H1 (cell line): ENCODE results near the gene NKG7. TPM values are rescaled to one million over a fixed set of nuclear protein-coding genes. Genes with fewer than 3 reads are reported as not detected.

Source experiments
- CTCF ChIA-PET: fragments of 300-600 bp; sonication (Branson Sonifier 250); formaldehyde crosslinking; loops from one replicate; lab custom pipeline; 2021; ENCODE audit not compliant: partially characterized antibody; lab: Charles Lee
- POLR2A ChIA-PET: fragments of 300-600 bp; sonication (Branson Sonifier 250); formaldehyde crosslinking; loops from one replicate; lab custom pipeline; 2021; ENCODE audit warnings: inconsistent platforms; ENCODE audit not compliant: partially characterized antibody; lab: Charles Lee
- DNase-seq, 2 experiments: peaks; one replicate each; pipeline versions ENCODE4 v3.0.0 to v3.0.0-alpha.2; 2010 to 2022; ENCODE audit warnings: low spot score in 2 of 2, low read depth in 1 of 2, mixed read lengths in 1 of 2
- FAIRE-seq: peaks from 2 replicates; lab custom pipeline; 2011; peaks lifted over from hg19 to GRCh38; lab: Jason Lieb, UNC
- H2AFZ ChIP-seq: 2 replicates; pipeline ENCODE4 v1.8.1; 2012; ENCODE audit warnings: low read length, inconsistent platforms
- H2AK5ac ChIP-seq: 2 replicates; pipeline ENCODE4 v1.6.1; 2013; ENCODE audit warnings: low read depth, low read length
- H2BK120ac ChIP-seq: replicated peaks from 2 replicates; pipeline ENCODE3; 2013; ENCODE audit warnings: low read depth, low read length, inconsistent platforms
- H2BK12ac ChIP-seq: 2 replicates; pipeline ENCODE4 v1.6.1; 2013; ENCODE audit warnings: low read depth, low read length
- H2BK15ac ChIP-seq: 2 replicates; pipeline ENCODE4 v1.6.1; 2013; ENCODE audit warnings: low read length
- H2BK20ac ChIP-seq: 2 replicates; pipeline ENCODE4 v1.6.1; 2013; ENCODE audit warnings: low read length
- H2BK5ac ChIP-seq: 2 replicates; pipeline ENCODE4 v1.6.1; 2013; ENCODE audit warnings: low read depth, low read length
- H3K14ac ChIP-seq: 2 replicates; pipeline ENCODE4 v1.6.1; 2013; ENCODE audit warnings: inconsistent platforms; ENCODE audit not compliant: insufficient read length
- H3K18ac ChIP-seq: 2 replicates; pipeline ENCODE4 v1.6.1; 2013; ENCODE audit warnings: low read length; ENCODE audit errors: extremely low read depth
- H3K23ac ChIP-seq: 2 replicates; pipeline ENCODE4 v1.6.1; 2013; ENCODE audit warnings: inconsistent platforms; ENCODE audit not compliant: insufficient read length
- H3K23me2 ChIP-seq: 2 replicates; pipeline ENCODE4 v1.6.1; 2013; ENCODE audit warnings: low read depth, low read length
- H3K27ac ChIP-seq: 2 replicates; pipeline ENCODE4 v1.6.1; 2011; ENCODE audit warnings: low read depth, low read length, inconsistent platforms
- H3K27me3 ChIP-seq, 4 experiments: replicated peaks in 1 of 4; 1 replicate in 1 of 4; 2 replicates in 3 of 4; pipeline versions ENCODE4 v1.6.1 to v1.8.1; 2011 to 2013; ENCODE audit warnings: low read length in 3 of 4, mild to moderate bottlenecking in 3 of 4, inconsistent platforms in 2 of 4, mixed read lengths in 2 of 4, moderate library complexity in 1 of 4; ENCODE audit not compliant: control insufficient read depth in 3 of 4, insufficient read depth in 3 of 4; ENCODE audit errors: extremely low read depth in 1 of 4
- H3K36me3 ChIP-seq, 4 experiments: 2 replicates each; pipeline versions ENCODE4 v1.6.1 to v1.8.1; 2011 to 2013; ENCODE audit warnings: mild to moderate bottlenecking in 4 of 4, low read length in 3 of 4, moderate library complexity in 2 of 4, control low read depth in 1 of 4, inconsistent platforms in 1 of 4; ENCODE audit not compliant: insufficient read depth in 4 of 4, control insufficient read depth in 2 of 4
- H3K4ac ChIP-seq: replicated peaks from 2 replicates; pipeline ENCODE3; 2013; ENCODE audit warnings: low read length, low read depth, mixed read lengths, inconsistent platforms; ENCODE audit not compliant: insufficient read length
- H3K4me1 ChIP-seq, 4 experiments: replicated peaks in 1 of 4; 1 replicate in 1 of 4; 2 replicates in 3 of 4; pipeline versions ENCODE4 v1.6.1 to v1.8.1; 2011 to 2013; ENCODE audit warnings: low read length in 3 of 4, inconsistent platforms in 2 of 4, mixed read lengths in 1 of 4; ENCODE audit not compliant: insufficient read depth in 4 of 4, control insufficient read depth in 3 of 4
- H3K4me2 ChIP-seq, 2 experiments: 2 replicates each; pipeline versions ENCODE4 v1.6.1 to v1.8.1; 2011 to 2013; ENCODE audit warnings: low read depth in 2 of 2, low read length in 2 of 2, control low read depth in 1 of 2, inconsistent platforms in 1 of 2, mild to moderate bottlenecking in 1 of 2; ENCODE audit not compliant: insufficient read depth in 1 of 2
- H3K4me3 ChIP-seq, 4 experiments: fragments of 200-600, 300-600 bp in 1 of 4; sonication (generic), shearing (Covaris generic), sonication (Bioruptor Twin) in 1 of 4; 2 replicates each; pipeline versions ENCODE4 v1.5.1 to v1.8.1; 2011 to 2016; ENCODE audit warnings: low read length in 4 of 4, low read depth in 3 of 4, control low read depth in 2 of 4, inconsistent platforms in 2 of 4, mild to moderate bottlenecking in 2 of 4, mixed read lengths in 1 of 4, moderate library complexity in 1 of 4; ENCODE audit not compliant: insufficient read depth in 2 of 4; ENCODE audit errors: extremely low read depth in 1 of 4
- H3K56ac ChIP-seq: replicated peaks from 2 replicates; pipeline ENCODE3; 2013; ENCODE audit warnings: low read depth, mild to moderate bottlenecking, mixed read lengths, low read length, inconsistent platforms; ENCODE audit not compliant: insufficient read length
- H3K79me1 ChIP-seq: 2 replicates; pipeline ENCODE4 v1.6.1; 2013; ENCODE audit warnings: low read depth, low read length, control low read depth
- H3K79me2 ChIP-seq, 2 experiments: 2 replicates each; pipeline versions ENCODE4 v1.6.1 to v1.8.1; 2012 to 2013; ENCODE audit warnings: low read length in 2 of 2, mild to moderate bottlenecking in 2 of 2, inconsistent platforms in 1 of 2; ENCODE audit not compliant: insufficient read depth in 2 of 2, control insufficient read depth in 1 of 2
- H3K9ac ChIP-seq, 4 experiments: replicated peaks in 1 of 4; 1 replicate in 1 of 4; 2 replicates in 3 of 4; pipeline versions ENCODE4 v1.6.1 to v1.8.1; 2011 to 2013; ENCODE audit warnings: low read depth in 3 of 4, low read length in 3 of 4, control low read depth in 2 of 4, mild to moderate bottlenecking in 2 of 4, moderate library complexity in 2 of 4, inconsistent platforms in 1 of 4; ENCODE audit errors: extremely low read depth in 1 of 4
- H3K9me3 ChIP-seq, 2 experiments: 2 replicates each; pipeline versions ENCODE4 v1.6.1 to v1.8.1; 2012 to 2013; ENCODE audit warnings: mild to moderate bottlenecking in 2 of 2, moderate library complexity in 2 of 2, control low read depth in 1 of 2, inconsistent platforms in 1 of 2, low read depth in 1 of 2, low read length in 1 of 2, mixed read lengths in 1 of 2; ENCODE audit not compliant: insufficient read depth in 2 of 2
- H4K20me1 ChIP-seq, 2 experiments: replicated peaks in 1 of 2; 2 replicates each; pipeline versions ENCODE3 to v1.8.1; 2011 to 2013; ENCODE audit warnings: inconsistent platforms in 2 of 2, low read length in 2 of 2, mild to moderate bottlenecking in 1 of 2; ENCODE audit not compliant: insufficient read depth in 2 of 2, control insufficient read depth in 1 of 2
- H4K5ac ChIP-seq: 2 replicates; pipeline ENCODE4 v1.6.1; 2013; ENCODE audit warnings: low read length, low read depth, mixed read lengths, inconsistent platforms; ENCODE audit not compliant: insufficient read length
- H4K8ac ChIP-seq: 2 replicates; pipeline ENCODE4 v1.8.0; 2013; ENCODE audit warnings: mild to moderate bottlenecking, moderate library complexity, low read length, inconsistent platforms; ENCODE audit not compliant: insufficient read depth; ENCODE audit errors: extremely low read depth
- H4K91ac ChIP-seq: replicated peaks from 2 replicates; pipeline ENCODE3; 2013; ENCODE audit warnings: low read length, mixed read lengths, inconsistent platforms; ENCODE audit not compliant: insufficient read length
- FOSL1 ChIP-seq: IDR thresholded peaks from 2 replicates; pipeline ENCODE4 v1.6.1; 2011; ENCODE audit warnings: mild to moderate bottlenecking, low read depth, low read length, moderate library complexity; ENCODE audit not compliant: insufficient read depth
- KDM5A ChIP-seq: fragments of 200-600 bp; IDR thresholded peaks from 2 replicates; pipeline ENCODE4 v1.7.1; 2012; ENCODE audit warnings: mild to moderate bottlenecking, low read length, inconsistent platforms, mixed read lengths
- POLR2A ChIP-seq, 2 experiments: IDR thresholded peaks; 1 replicate in 1 of 2; 2 replicates in 1 of 2; pipeline ENCODE4 v1.6.1; 2011; ENCODE audit warnings: low read depth in 2 of 2, low read length in 2 of 2, mild to moderate bottlenecking in 2 of 2; ENCODE audit errors: control extremely low read depth in 1 of 2
- USF2 ChIP-seq: IDR thresholded peaks from 2 replicates; pipeline ENCODE4 v1.6.1; 2011; ENCODE audit warnings: low read length, improper control_type of control experiment
- WGBS, 2 experiments: shearing (Covaris generic) in 1 of 2; methylation state at CpG; one replicate each; pipeline versions ENCODE4 v1.1.6 to v1.1.7; 2013 to 2015; ENCODE audit warnings: low lambda C conversion rate in 2 of 2, mixed read lengths in 2 of 2, inconsistent platforms in 1 of 2, low coverage in 1 of 2, missing lambda C conversion rate in 1 of 2; ENCODE audit not compliant: insufficient replicate concordance in 2 of 2, insufficient coverage in 1 of 2, insufficient read length in 1 of 2; ENCODE audit errors: extremely low coverage in 1 of 2, missing lambda C conversion rate in 1 of 2; 5-methylcytosine and 5-hydroxymethylcytosine counted together
- polyA plus RNA-seq, 7 experiments: library from polyadenylated mRNA; depleted of rRNA in 3 of 7; stranded (reverse) in 5 of 7; unstranded in 2 of 7; fragments of >200 nt in 5 of 7; fragments of 200-250 nt in 2 of 7; gene quantifications; 1 replicate in 5 of 7; 2 replicates in 1 of 7; 4 replicates in 1 of 7; pipeline versions ENCODE4 v1.2.1 to v1.2.3, GENCODE V29; 2011 to 2013; ENCODE audit warnings: missing spikeins in 2 of 7, mixed read lengths in 2 of 7
- total RNA-seq: library from RNA; stranded (reverse); fragmentation: NEBNext Ultra II Directional; extraction: Animal tissue kit (Norgen Biotek cat#: 25700); gene quantifications from 2 replicates; pipeline ENCODE4 v1.2.1, GENCODE V29; 2021

The NKG7 gene
- total and polyA plus RNA-seq, 2 of the 8 experiments (the other 6 are each of a cell fraction or from before 2014, with no cell fraction given): not detected

- Histone ChIP-seq H2BK5ac (no peak overlapping the region), H3K18ac (no peak overlapping the region), H3K56ac (no peak overlapping the region), H3K14ac (no peak overlapping the region), H3K79me1 (no peaks in the 10 kb centered on the region), H2AK5ac (no peak overlapping the region), H2BK120ac (no peak overlapping the region), H4K8ac (no peak overlapping the region)
- no peak for DNase-seq
- peak; percentile 44; the same call in 1 of the 2 replicates for TF ChIP-seq USF2
- TF ChIP-seq FOSL1: no peak
- TF ChIP-seq POLR2A (IDR thresholded peaks at IDR 0.05; ENCODE audit: control extremely low read depth in 1 of 2, low read depth in 2 of 2, low read length in 2 of 2): 0 out of 3 replicates have a peak, but pooled peaks of 1 of the 2 experiments have one; percentile 17
- TF ChIP-seq KDM5A: no peak
- TF ChIP-seq, all 59 proteins: peak for 2
- Histone ChIP-seq H3K27me3 (peaks cover 0 to 6% (median 4%) of the 10 kb centered on the region in 4 experiments; a peak in 4 of 7 replicates), H3K23ac (no peak overlapping the region), H4K5ac (no peak overlapping the region), H3K4me3 (no peak overlapping the region), H2BK15ac (no peak overlapping the region), H3K4me2 (no peak overlapping the region), H3K23me2 (peaks cover 4% of the 10 kb centered on the region; the same call in 1 of the 2 replicates), H3K9me3 (no peaks in the 10 kb centered on the region; a peak in 1 of 4 replicates), H3K9ac (no peak overlapping the region), H4K91ac (no peak overlapping the region), H3K79me2 (no peaks in the 10 kb centered on the region), H2BK12ac (no peak overlapping the region), H3K4me1 (peaks cover 0 to 8% (median 5%) of the 10 kb centered on the region in 4 experiments; a peak in 4 of 7 replicates), H3K4ac (no peak overlapping the region), H2AFZ (no peak overlapping the region), H3K27ac (no peak overlapping the region), H4K20me1 (no peaks in the 10 kb centered on the region), H2BK20ac (no peak overlapping the region), H3K36me3 (peaks cover 0 to 20% (median 2%) of the 10 kb centered on the region in 4 experiments; a peak in 4 of 8 replicates)
- FAIRE-seq: no peak
- POLR2A ChIA-PET: interaction anchor here (0.6 kb wide), 1 partner anchor 248 kb away, joined by 3 read pairs; no protein-coding TSS in a partner anchor
- CTCF ChIA-PET: interaction anchor here (1.3 kb wide), 1 partner anchor 91 kb away, joined by 3 read pairs; no protein-coding TSS in a partner anchor
- WGBS, 2 experiments: 96% methylated on average over 4 of the region's 4 CpGs; no CpG with 5 or more reads in 1 of the 2 experiments
Observed at GRCh38 chr19:51330366-51330765, 42.1 kb downstream of the NKG7 start.
